GM21447 (cell line): ENCODE data around the gene SLC18A2.
"Not testable (repeated sequence)": the region's sequence is repeated elsewhere in the genome, so short reads cannot be mapped to it uniquely, and the experiment has no call there.

Experiments
- ATAC-seq: cut with Tn5 transposase; IDR thresholded peaks from one replicate; pipeline ENCODE4 v1.9.1; 2021; ENCODE audit not compliant: unreplicated experiment

SLC18A2 gene

GRCh38 chr10:117240621-117241529, at the start of gene SLC18A2:
Gene SLC18A2, plus strand, starts transcription at chr10:117241114. Its CDS starts 580 bp downstream, at chr10:117241694.
- no peak for ATAC-seq

- no peak for ATAC-seq
These were observed 43.7 kb upstream of the SLC18A2 start, which contains the start of gene KCNK18 for GRCh38 chr10:117197189-117197588. Gene KCNK18, plus strand, starts transcription at chr10:117197489. Its CDS starts 0 bp downstream, at chr10:117197489.

GRCh38 chr10:117198088-117198487, 42.8 kb upstream of the SLC18A2 start:
- ATAC-seq: no peak

- ATAC-seq: no peak
These were observed 39.1 kb upstream of the SLC18A2 start for GRCh38 chr10:117201826-117202225.

- ATAC-seq: no peak
These were observed 36.6 kb upstream of the SLC18A2 start for GRCh38 chr10:117204316-117204715.

- ATAC-seq: no peak
These were observed 28.7 kb upstream of the SLC18A2 start for GRCh38 chr10:117212176-117212575.

GRCh38 chr10:117214401-117214800, 26.5 kb upstream of the SLC18A2 start:
- no peak for ATAC-seq

- no peak for ATAC-seq
These were observed 25.8 kb upstream of the SLC18A2 start for GRCh38 chr10:117215079-117215478.

GRCh38 chr10:117216028-117216427, 24.9 kb upstream of the SLC18A2 start:
- ATAC-seq: no peak

- peak; percentile 71 for ATAC-seq
These were observed 24.2 kb upstream of the SLC18A2 start for GRCh38 chr10:117216611-117217195.

- peak; percentile 54 for ATAC-seq
These were observed 23.6 kb upstream of the SLC18A2 start for GRCh38 chr10:117217196-117217761.

- no peak for ATAC-seq
These were observed 22.3 kb upstream of the SLC18A2 start for GRCh38 chr10:117218654-117219053.

GRCh38 chr10:117221156-117221711, 19.7 kb upstream of the SLC18A2 start:
- ATAC-seq: no peak

- ATAC-seq: no peak
These were observed 18.4 kb upstream of the SLC18A2 start for GRCh38 chr10:117222552-117222951.

GRCh38 chr10:117222976-117223692, 17.8 kb upstream of the SLC18A2 start:
- no peak for ATAC-seq

GRCh38 chr10:117223693-117224430, 17.1 kb upstream of the SLC18A2 start:
- ATAC-seq: no peak

- ATAC-seq: no peak
These were observed 16.0 kb upstream of the SLC18A2 start for GRCh38 chr10:117224881-117225280.

GRCh38 chr10:117226813-117227451, 14.0 kb upstream of the SLC18A2 start:
- ATAC-seq: no peak

GRCh38 chr10:117228210-117228609, 12.7 kb upstream of the SLC18A2 start:
- ATAC-seq: no peak

GRCh38 chr10:117230107-117230506, 10.8 kb upstream of the SLC18A2 start:
- not testable (repeated sequence) for ATAC-seq
